Heart left ventricle (tissue), 13 donors: ENCODE results near the gene KRT7.

Experiments
- POLR2A ChIP-seq, 2 donors: fragments of 450-650 bp; IDR thresholded peaks; one replicate each; pipeline ENCODE4 v1.6.1; 2017; ENCODE audit warnings: antibody characterized with exemption in 2 of 2, mild to moderate bottlenecking in 2 of 2, moderate library complexity in 2 of 2
- TF ChIP-seq, protein P1 (sequence below), 12 donors: fragments of 200-600 bp; sonication (generic) in 4 of 12; IDR thresholded peaks; one replicate each; pipeline versions ENCODE4 v1.5.0 to v1.8.0; 2018 to 2022; ENCODE audit warnings: antibody characterized with exemption in 12 of 12, mild to moderate bottlenecking in 5 of 12
- donor health status: ischemic (EF 13 %, LVEDD 7.1; RV severe dilation, severe dysfunction).
- donor health status: DM: no; HTN: yes; CAD: no.
- donor health status: DM: no; HTN: no; CAD: no.
- donor health status: ischemic (EF 25% LVEDD 6.9; RV normal size, moderate dysfunction).
- donor health status: ischemic (EF 25% LVEDD 5.7; RV mildly dilated, moderate dysfunction).
- donor health status: ischemic (EF 35%, LVEDD 5.7; RV mildly dilated, moderate dysfunction).
- donor health status: nonischemic (EF 11% LVEDD 7.7; RV severe dilation, severe dysfunction).
- donor health status: DM: yes; HTN: yes; CAD: no.
- donor health status: PGD.
- donor health status: ischemic (EF 29% LVEDD 5.4; RV normal size, mild dysfunction).
- donor health status: nonischemic (EF 23%, LVEDD 6.1; RV moderate dilation, normal function).

DNA sequence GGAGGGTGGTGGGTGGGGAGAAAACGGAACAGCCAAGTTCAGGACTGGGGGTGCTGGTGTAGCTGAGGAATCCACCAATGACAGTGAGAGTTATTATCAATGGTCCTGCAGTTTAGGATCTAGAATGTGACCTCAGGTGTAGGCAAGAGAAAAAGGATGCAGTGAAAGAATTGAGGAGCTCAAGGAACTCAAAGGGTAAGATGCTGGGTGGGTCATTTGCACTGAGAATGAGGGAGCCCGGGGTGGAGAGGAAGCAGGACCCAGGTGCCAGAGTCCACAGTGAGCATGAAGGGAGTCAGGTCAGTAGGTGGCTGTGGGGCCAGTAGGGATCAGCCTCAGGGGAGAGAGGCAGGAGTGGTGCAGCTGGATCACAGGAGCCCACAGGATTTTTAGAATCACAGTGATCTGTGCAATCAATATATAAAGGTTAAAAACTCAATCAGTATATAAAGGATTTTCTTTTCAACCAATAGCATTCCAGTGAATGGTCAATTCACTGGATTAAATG lies 3.2 kb upstream of the KRT7 start:
- TF ChIP-seq, protein P1, sequence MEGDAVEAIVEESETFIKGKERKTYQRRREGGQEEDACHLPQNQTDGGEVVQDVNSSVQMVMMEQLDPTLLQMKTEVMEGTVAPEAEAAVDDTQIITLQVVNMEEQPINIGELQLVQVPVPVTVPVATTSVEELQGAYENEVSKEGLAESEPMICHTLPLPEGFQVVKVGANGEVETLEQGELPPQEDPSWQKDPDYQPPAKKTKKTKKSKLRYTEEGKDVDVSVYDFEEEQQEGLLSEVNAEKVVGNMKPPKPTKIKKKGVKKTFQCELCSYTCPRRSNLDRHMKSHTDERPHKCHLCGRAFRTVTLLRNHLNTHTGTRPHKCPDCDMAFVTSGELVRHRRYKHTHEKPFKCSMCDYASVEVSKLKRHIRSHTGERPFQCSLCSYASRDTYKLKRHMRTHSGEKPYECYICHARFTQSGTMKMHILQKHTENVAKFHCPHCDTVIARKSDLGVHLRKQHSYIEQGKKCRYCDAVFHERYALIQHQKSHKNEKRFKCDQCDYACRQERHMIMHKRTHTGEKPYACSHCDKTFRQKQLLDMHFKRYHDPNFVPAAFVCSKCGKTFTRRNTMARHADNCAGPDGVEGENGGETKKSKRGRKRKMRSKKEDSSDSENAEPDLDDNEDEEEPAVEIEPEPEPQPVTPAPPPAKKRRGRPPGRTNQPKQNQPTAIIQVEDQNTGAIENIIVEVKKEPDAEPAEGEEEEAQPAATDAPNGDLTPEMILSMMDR (IDR thresholded peaks at IDR 0.05) = no peak
- no peak for TF ChIP-seq POLR2A (IDR thresholded peaks at IDR 0.05)
